ENCODE measurements around the gene NVL. TPM values are rescaled to one million over a fixed set of nuclear protein-coding genes. Genes with fewer than 3 reads are reported as not detected.

The NVL gene
- total and polyA plus RNA-seq, 2 donors (not counting 3 experiments of a cell fraction or from before 2014, with no cell fraction given): 16.7 to 30.3 TPM

DNA sequence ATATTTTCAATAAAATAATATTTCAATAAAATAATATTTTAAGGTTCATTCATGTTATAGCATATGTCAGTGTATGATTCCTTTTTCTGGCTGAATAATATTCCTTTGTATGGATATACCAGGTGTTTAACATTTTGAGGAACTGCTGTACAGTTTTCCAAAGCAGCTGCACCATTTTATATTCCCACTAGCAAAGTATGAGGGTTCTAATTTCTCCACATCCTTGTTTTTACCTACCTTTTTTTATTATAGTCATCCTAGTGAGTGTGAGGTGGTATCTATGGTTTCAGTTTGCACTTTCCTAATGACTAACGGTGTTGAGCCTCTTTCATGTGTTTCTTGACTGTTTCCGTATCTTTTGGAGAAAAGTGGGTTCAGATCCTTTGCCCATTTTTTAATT lies 141.7 kb downstream of the NVL start:
- Histone ChIP-seq H3K4me3 (replicated peaks in 1 of 3; ENCODE audit: insufficient read depth in 1 of 3, low read depth in 1 of 3, low read length in 3 of 3) (no peak overlapping the region), H3K4me1 (ENCODE audit: control insufficient read depth, extremely low read depth, insufficient read depth, low read length) (no peaks in the 10 kb centered on the region), H2AFZ (ENCODE audit: low read depth, low read length) (no peak overlapping the region), H4K20me1 (replicated peaks; ENCODE audit: control insufficient read depth, extremely low read depth, insufficient read depth, low read length) (no peaks in the 10 kb centered on the region), H3K4me2 (ENCODE audit: insufficient read depth, low read length) (no peak overlapping the region), H3K36me3 (ENCODE audit: control insufficient read depth in 2 of 2, extremely low read depth in 1 of 2, insufficient read depth in 2 of 2, low read length in 2 of 2) (peaks cover 0 to 5% of the 10 kb centered on the region in 2 experiments), H3K9me1 (replicated peaks; ENCODE audit: control insufficient read depth, extremely low read depth, insufficient read depth, low read length) (no peaks in the 10 kb centered on the region), H3K9ac (replicated peaks; ENCODE audit: extremely low read depth, insufficient read depth, low read length) (no peak overlapping the region), H3K79me2 (ENCODE audit: control insufficient read depth, insufficient read depth, low read length) (peaks cover 75% of the 10 kb centered on the region), H3K9me3 (replicated peaks; ENCODE audit: control insufficient read depth, insufficient read depth, low read length) (no peaks in the 10 kb centered on the region), H3K27me3 (ENCODE audit: control insufficient read depth in 2 of 2, insufficient read depth in 2 of 2, low read length in 2 of 2) (no peaks in the 10 kb centered on the region), H3K27ac (ENCODE audit: insufficient read depth, low read depth, low read length) (no peak overlapping the region)
- intact Hi-C loops (cut with micrococcal nuclease): loop anchor here (5.0 kb wide), 1 partner anchor 444 kb away; no protein-coding TSS in a partner anchor
- no peak for DNase-seq (ENCODE audit: low read depth, low spot score)
- dilution Hi-C loops (cut with MboI; ENCODE audit: extremely low pct_ligation_motif_present, low sequenced_read_pairs): no loop called here
- BruUV-seq (replicated peaks): no TSS peak
- ChIA-PET POLR2A (no interaction called here), CTCF (no interaction called here)
- no peak for FAIRE-seq
- TF ChIP-seq, protein P1, sequence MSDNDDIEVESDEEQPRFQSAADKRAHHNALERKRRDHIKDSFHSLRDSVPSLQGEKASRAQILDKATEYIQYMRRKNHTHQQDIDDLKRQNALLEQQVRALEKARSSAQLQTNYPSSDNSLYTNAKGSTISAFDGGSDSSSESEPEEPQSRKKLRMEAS (IDR thresholded peaks at IDR 0.05; ENCODE audit: insufficient read depth, insufficient read length): no peak
- TF ChIP-seq, protein P2, sequence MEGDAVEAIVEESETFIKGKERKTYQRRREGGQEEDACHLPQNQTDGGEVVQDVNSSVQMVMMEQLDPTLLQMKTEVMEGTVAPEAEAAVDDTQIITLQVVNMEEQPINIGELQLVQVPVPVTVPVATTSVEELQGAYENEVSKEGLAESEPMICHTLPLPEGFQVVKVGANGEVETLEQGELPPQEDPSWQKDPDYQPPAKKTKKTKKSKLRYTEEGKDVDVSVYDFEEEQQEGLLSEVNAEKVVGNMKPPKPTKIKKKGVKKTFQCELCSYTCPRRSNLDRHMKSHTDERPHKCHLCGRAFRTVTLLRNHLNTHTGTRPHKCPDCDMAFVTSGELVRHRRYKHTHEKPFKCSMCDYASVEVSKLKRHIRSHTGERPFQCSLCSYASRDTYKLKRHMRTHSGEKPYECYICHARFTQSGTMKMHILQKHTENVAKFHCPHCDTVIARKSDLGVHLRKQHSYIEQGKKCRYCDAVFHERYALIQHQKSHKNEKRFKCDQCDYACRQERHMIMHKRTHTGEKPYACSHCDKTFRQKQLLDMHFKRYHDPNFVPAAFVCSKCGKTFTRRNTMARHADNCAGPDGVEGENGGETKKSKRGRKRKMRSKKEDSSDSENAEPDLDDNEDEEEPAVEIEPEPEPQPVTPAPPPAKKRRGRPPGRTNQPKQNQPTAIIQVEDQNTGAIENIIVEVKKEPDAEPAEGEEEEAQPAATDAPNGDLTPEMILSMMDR (IDR thresholded peaks at IDR 0.05; ENCODE audit: extremely low read depth in 1 of 2, insufficient read depth in 1 of 2, low read depth in 1 of 2, low read length in 2 of 2): no peak
- TF ChIP-seq POLR2A (IDR thresholded peaks at IDR 0.05; ENCODE audit: low read depth, low read length): no peak
- no peak for TF ChIP-seq JUN (IDR thresholded peaks at IDR 0.05; ENCODE audit: borderline replicate concordance, insufficient read depth, insufficient read length, low read depth)
- TF ChIP-seq FOS (IDR thresholded peaks at IDR 0.05; ENCODE audit: borderline replicate concordance, insufficient read depth, low read length): no peak
- TF ChIP-seq GATA2 (IDR thresholded peaks at IDR 0.05; ENCODE audit: insufficient read depth, insufficient read length, low read depth, low read length): no peak
- no peak for TF ChIP-seq POLR2AphosphoS5 (IDR thresholded peaks at IDR 0.05; ENCODE audit: insufficient read depth, low read depth, low read length)
- TF ChIP-seq EZH2 (IDR thresholded peaks at IDR 0.05; ENCODE audit: borderline replicate concordance, low read depth, low read length, severe bottlenecking): no peak
- TF ChIP-seq MYC (IDR thresholded peaks at IDR 0.05; ENCODE audit: low read depth, low read length): no peak

Measured in endothelial cell of umbilical vein (primary cell).